Stimulated activated CD8-positive, alpha-beta memory T cell treated with anti-CD3 and anti-CD28 coated beads, Interleukin-2, amount 100 ng/mL, for 48 hours (primary cell): ENCODE results near the gene IL1R1.
A peak's percentile ranks its signal among the peaks of the same experiment; 100 is the strongest.

Experiments
- DNase-seq, 2 donors: peaks; one replicate each; pipeline ENCODE4 v3.0.0-alpha.2; 2020; ENCODE audit warnings: low read depth in 2 of 2

IL1R1 gene

GRCh38 chr2:102176172-102176571, 33.6 kb downstream of the IL1R1 start:
- no peak for DNase-seq

- no peak for DNase-seq
Observed at GRCh38 chr2:102177814-102178478, 35.4 kb downstream of the IL1R1 start.

- DNase-seq: no peak
Observed at GRCh38 chr2:102179061-102179460, 36.5 kb downstream of the IL1R1 start.

GRCh38 chr2:102179788-102180686, 37.5 kb downstream of the IL1R1 start:
- no peak for DNase-seq

- DNase-seq: no peak
Observed at GRCh38 chr2:102180687-102180999, 38.1 kb downstream of the IL1R1 start.

GRCh38 chr2:102181376-102181775, 38.8 kb downstream of the IL1R1 start:
- DNase-seq: no peak

GRCh38 chr2:102181919-102182635, 39.5 kb downstream of the IL1R1 start:
- no peak for DNase-seq

GRCh38 chr2:102184018-102184417, 41.5 kb downstream of the IL1R1 start:
- DNase-seq: no peak

- no peak for DNase-seq
Observed at GRCh38 chr2:102184568-102184967, 42.0 kb downstream of the IL1R1 start.

- DNase-seq: no peak
Observed at GRCh38 chr2:102185347-102185746, 42.8 kb downstream of the IL1R1 start.

- no peak for DNase-seq
Observed at GRCh38 chr2:102186791-102187495, 44.4 kb downstream of the IL1R1 start, which contains the start of gene IL1RL2. Gene IL1RL2, plus strand, starts transcription at chr2:102187023. Its CDS starts 845 bp downstream, at chr2:102187868.

- peak; percentile 22 to 32 for DNase-seq
Observed at GRCh38 chr2:102187496-102188150, 45.1 kb downstream of the IL1R1 start.

GRCh38 chr2:102190430-102191107, 48.0 kb downstream of the IL1R1 start:
- no peak for DNase-seq

- no peak for DNase-seq
Observed at GRCh38 chr2:102191501-102191900, 49.0 kb downstream of the IL1R1 start.

GRCh38 chr2:102193074-102193473, 50.5 kb downstream of the IL1R1 start:
- no peak for DNase-seq

GRCh38 chr2:102194609-102195268, 52.2 kb downstream of the IL1R1 start:
- DNase-seq: no peak

- no peak for DNase-seq
Observed at GRCh38 chr2:102197389-102198137, 55.0 kb downstream of the IL1R1 start.

GRCh38 chr2:102200539-102200938, 58.0 kb downstream of the IL1R1 start:
- DNase-seq: no peak

GRCh38 chr2:102204638-102205037, 62.1 kb downstream of the IL1R1 start:
- DNase-seq: no peak
